CD4-positive, alpha-beta memory T cell (primary cell): Measurements from ENCODE around the gene BMPR1B. TPM values are rescaled to one million over a fixed set of nuclear protein-coding genes. Genes with fewer than 3 reads are reported as not detected.

Experiments used
- CTCF ChIA-PET: fragments of 350-600 bp; sonication (Branson Sonifier 250); formaldehyde crosslinking; loops from one replicate; lab custom pipeline; 2021; ENCODE audit warnings: inconsistent platforms; ENCODE audit not compliant: partially characterized antibody; lab: Charles Lee
- POLR2A ChIA-PET: fragments of 350-600 bp; sonication (Branson Sonifier 250); formaldehyde crosslinking; loops from one replicate; lab custom pipeline; 2021; ENCODE audit not compliant: partially characterized antibody; lab: Charles Lee
- DNase-seq, 5 donors: peaks; one replicate each; pipeline versions ENCODE4 v3.0.0 to v3.0.0-alpha.2; 2020 to 2022; ENCODE audit warnings: mixed read lengths in 1 of 5
- H3K27ac ChIP-seq: one replicate; pipeline ENCODE4 v1.7.0; 2013; ENCODE audit warnings: low read depth, low read length
- H3K27me3 ChIP-seq: 2 replicates; pipeline ENCODE4 v1.7.0; 2013; ENCODE audit warnings: mild to moderate bottlenecking, low read length, moderate library complexity; ENCODE audit not compliant: insufficient read depth
- H3K36me3 ChIP-seq: 2 replicates; pipeline ENCODE4 v1.7.0; 2013; ENCODE audit warnings: mild to moderate bottlenecking, low read length, moderate library complexity; ENCODE audit not compliant: insufficient read depth
- H3K4me1 ChIP-seq: 2 replicates; pipeline ENCODE4 v1.7.0; 2013; ENCODE audit warnings: mild to moderate bottlenecking, low read length, moderate library complexity; ENCODE audit not compliant: insufficient read depth
- H3K4me3 ChIP-seq, 2 donors: one replicate each; pipeline ENCODE4 v1.7.0; 2013; ENCODE audit warnings: low read length in 2 of 2, mild to moderate bottlenecking in 1 of 2
- H3K9me3 ChIP-seq, 2 donors: one replicate each; pipeline ENCODE4 v1.7.0; 2013; ENCODE audit warnings: low read length in 2 of 2, control low read depth in 1 of 2; ENCODE audit not compliant: control insufficient read depth in 1 of 2
- H3K27ac Mint-ChIP-seq, 7 donors: one replicate each; pipeline ENCODE4 v1.8.0; 2020 to 2021; ENCODE audit warnings: mixed read lengths in 7 of 7, mild to moderate bottlenecking in 6 of 7, inconsistent platforms in 3 of 7, moderate library complexity in 3 of 7
- H3K27me3 Mint-ChIP-seq, 2 donors: one replicate each; pipeline ENCODE4 v1.8.0; 2020 to 2021; ENCODE audit warnings: mixed read lengths in 2 of 2
- H3K36me3 Mint-ChIP-seq, 2 donors: one replicate each; pipeline ENCODE4 v1.8.0; 2020 to 2021; ENCODE audit warnings: mixed read lengths in 2 of 2, inconsistent platforms in 1 of 2, mild to moderate bottlenecking in 1 of 2
- H3K4me1 Mint-ChIP-seq, 4 donors: one replicate each; pipeline ENCODE4 v1.8.0; 2020 to 2021; ENCODE audit warnings: mixed read lengths in 4 of 4, mild to moderate bottlenecking in 1 of 4
- H3K4me3 Mint-ChIP-seq, 8 donors: one replicate each; pipeline ENCODE4 v1.8.0; 2020 to 2021; ENCODE audit warnings: mixed read lengths in 8 of 8, mild to moderate bottlenecking in 7 of 8, moderate library complexity in 6 of 8, inconsistent platforms in 3 of 8
- H3K9me3 Mint-ChIP-seq, 8 donors: one replicate each; pipeline ENCODE4 v1.8.0; 2020 to 2021; ENCODE audit warnings: mixed read lengths in 8 of 8, mild to moderate bottlenecking in 5 of 8, inconsistent platforms in 3 of 8, moderate library complexity in 1 of 8
- intact Hi-C: fragments of 100-400 bp; cut with micrococcal nuclease; formaldehyde crosslinking; loops from one replicate; pipeline ENCODE4 v1.15.1; 2023
- polyA plus RNA-seq, 2 donors: library from polyadenylated mRNA; unstranded; fragments of 300-500 nt; fragmentation: Illumina TruSeq; gene quantifications; one replicate each; pipeline ENCODE4 v1.2.3, GENCODE V29; 2021
- total RNA-seq, 2 experiments: library from RNA; stranded (reverse); gene quantifications; one replicate each; pipeline ENCODE4 v1.2.3, GENCODE V29; 2021

BMPR1B gene
- total and polyA plus RNA-seq, 4 experiments from 2014 or later: 0.17 TPM; not detected in 3

GRCh38 chr4:95017305-95018064 lies 259.7 kb downstream of the BMPR1B start:
- Mint-ChIP-seq H3K27ac (no peak overlapping the region), H3K27me3 (no peaks in the 10 kb centered on the region), H3K4me3 (no peak overlapping the region), H3K36me3 (no peaks in the 10 kb centered on the region), H3K9me3 (no peaks in the 10 kb centered on the region), H3K4me1 (no peaks in the 10 kb centered on the region)
- H3K4me3 ChIP-seq: no peak overlapping the region
- POLR2A ChIA-PET: no interaction called here
- H3K36me3 ChIP-seq: no peaks in the 10 kb centered on the region
- no peaks in the 10 kb centered on the region for H3K27me3 ChIP-seq
- intact Hi-C loops: no loop called here
- no peak overlapping the region for H3K27ac ChIP-seq
- H3K4me1 ChIP-seq: no peaks in the 10 kb centered on the region
- no peaks in the 10 kb centered on the region for H3K9me3 ChIP-seq
- CTCF ChIA-PET: no interaction called here
- DNase-seq: no peak

GRCh38 chr4:95018785-95019184 lies 261.0 kb downstream of the BMPR1B start:
- POLR2A ChIA-PET: no interaction called here
- no peak overlapping the region for H3K27ac ChIP-seq

GRCh38 chr4:95020521-95020920 lies 262.8 kb downstream of the BMPR1B start:
- Histone ChIP-seq H3K4me3 (no peak overlapping the region), H3K36me3 (no peaks in the 10 kb centered on the region), H3K9me3 (no peaks in the 10 kb centered on the region), H3K27me3 (no peaks in the 10 kb centered on the region), H3K4me1 (no peaks in the 10 kb centered on the region), H3K27ac (no peak overlapping the region)
- H3K9me3 Mint-ChIP-seq: peaks cover 0 to 2% (median 0%) of the 10 kb centered on the region in 8 donors
- ChIA-PET POLR2A (no interaction called here), CTCF (no interaction called here)
- no peak overlapping the region for H3K4me3 Mint-ChIP-seq
- no peaks in the 10 kb centered on the region for H3K27me3 Mint-ChIP-seq
- no peak for DNase-seq
- intact Hi-C loops: no loop called here
- no peaks in the 10 kb centered on the region for H3K36me3 Mint-ChIP-seq
- no peak overlapping the region for H3K27ac Mint-ChIP-seq
- no peaks in the 10 kb centered on the region for H3K4me1 Mint-ChIP-seq

More at GRCh38 chr4:95018785-95019184, 261.0 kb downstream of the BMPR1B start:
- no peak overlapping the region for H3K4me3 ChIP-seq
- H3K36me3 ChIP-seq: no peaks in the 10 kb centered on the region
- no peak for DNase-seq
- Mint-ChIP-seq H3K9me3 (no peaks in the 10 kb centered on the region), H3K4me1 (no peaks in the 10 kb centered on the region), H3K36me3 (no peaks in the 10 kb centered on the region), H3K27me3 (no peaks in the 10 kb centered on the region), H3K27ac (no peak overlapping the region), H3K4me3 (no peak overlapping the region)
- H3K9me3 ChIP-seq: no peaks in the 10 kb centered on the region
- intact Hi-C loops: no loop called here
- CTCF ChIA-PET: no interaction called here
- H3K27me3 ChIP-seq: no peaks in the 10 kb centered on the region
- no peaks in the 10 kb centered on the region for H3K4me1 ChIP-seq

GRCh38 chr4:95021099-95021498 lies 263.3 kb downstream of the BMPR1B start:
- Histone ChIP-seq H3K27me3 (no peaks in the 10 kb centered on the region), H3K27ac (no peak overlapping the region), H3K9me3 (no peaks in the 10 kb centered on the region), H3K36me3 (no peaks in the 10 kb centered on the region), H3K4me1 (no peaks in the 10 kb centered on the region), H3K4me3 (no peak overlapping the region)
- Mint-ChIP-seq H3K36me3 (no peaks in the 10 kb centered on the region), H3K27ac (no peak overlapping the region), H3K4me1 (no peaks in the 10 kb centered on the region), H3K4me3 (no peak overlapping the region), H3K27me3 (no peaks in the 10 kb centered on the region), H3K9me3 (peaks cover 0 to 2% (median 0%) of the 10 kb centered on the region in 8 donors)
- DNase-seq: no peak
- intact Hi-C loops: no loop called here
- ChIA-PET CTCF (no interaction called here), POLR2A (no interaction called here)

GRCh38 chr4:95023110-95023509 lies 265.4 kb downstream of the BMPR1B start:
- no peaks in the 10 kb centered on the region for H3K36me3 ChIP-seq
- no peaks in the 10 kb centered on the region for H3K4me1 Mint-ChIP-seq
- no peak for DNase-seq
- H3K4me3 Mint-ChIP-seq: no peak overlapping the region
- no peak overlapping the region for H3K27ac Mint-ChIP-seq
- H3K9me3 ChIP-seq: no peaks in the 10 kb centered on the region
- no peaks in the 10 kb centered on the region for H3K27me3 ChIP-seq
- no peaks in the 10 kb centered on the region for H3K4me1 ChIP-seq
- ChIA-PET CTCF (no interaction called here), POLR2A (no interaction called here)
- H3K36me3 Mint-ChIP-seq: no peaks in the 10 kb centered on the region
- intact Hi-C loops: no loop called here
- H3K27ac ChIP-seq: no peak overlapping the region
- no peak overlapping the region for H3K4me3 ChIP-seq
- no peaks in the 10 kb centered on the region for H3K27me3 Mint-ChIP-seq
- H3K9me3 Mint-ChIP-seq: peaks cover 0 to 2% (median 0%) of the 10 kb centered on the region in 8 donors

GRCh38 chr4:95027905-95028618 lies 270.3 kb downstream of the BMPR1B start:
- no peak overlapping the region for H3K27ac Mint-ChIP-seq
- POLR2A ChIA-PET: interaction anchor here (0.6 kb wide), 1 partner anchor 120 kb away, joined by 3 read pairs; no protein-coding TSS in a partner anchor
- DNase-seq: no peak
- Histone ChIP-seq H3K4me1 (no peaks in the 10 kb centered on the region), H3K27me3 (no peaks in the 10 kb centered on the region), H3K36me3 (no peaks in the 10 kb centered on the region), H3K4me3 (no peak overlapping the region), H3K9me3 (no peaks in the 10 kb centered on the region), H3K27ac (no peak overlapping the region)
- H3K36me3 Mint-ChIP-seq: no peaks in the 10 kb centered on the region
- intact Hi-C loops: no loop called here
- H3K4me1 Mint-ChIP-seq: no peaks in the 10 kb centered on the region
- H3K9me3 Mint-ChIP-seq: peaks cover 0 to 5% (median 2%) of the 10 kb centered on the region in 8 donors
- H3K4me3 Mint-ChIP-seq: no peak overlapping the region
- no peaks in the 10 kb centered on the region for H3K27me3 Mint-ChIP-seq
- CTCF ChIA-PET: no interaction called here

- Mint-ChIP-seq H3K27ac (no peak overlapping the region), H3K4me3 (no peak overlapping the region), H3K36me3 (no peaks in the 10 kb centered on the region), H3K9me3 (peaks cover 0 to 9% (median 4%) of the 10 kb centered on the region in 8 donors), H3K27me3 (peaks cover 0 to 1% of the 10 kb centered on the region in 2 donors), H3K4me1 (no peaks in the 10 kb centered on the region)
- CTCF ChIA-PET: no interaction called here
- no peak overlapping the region for H3K4me3 ChIP-seq
- no peaks in the 10 kb centered on the region for H3K9me3 ChIP-seq
- no peaks in the 10 kb centered on the region for H3K27me3 ChIP-seq
- intact Hi-C loops: no loop called here
- no peaks in the 10 kb centered on the region for H3K4me1 ChIP-seq
- no peaks in the 10 kb centered on the region for H3K36me3 ChIP-seq
- no peak overlapping the region for H3K27ac ChIP-seq
- no peak for DNase-seq
- POLR2A ChIA-PET: no interaction called here
Observed at GRCh38 chr4:95038791-95039190, 281.0 kb downstream of the BMPR1B start.
